ENCODE results near the gene IGSF21.

DNA sequence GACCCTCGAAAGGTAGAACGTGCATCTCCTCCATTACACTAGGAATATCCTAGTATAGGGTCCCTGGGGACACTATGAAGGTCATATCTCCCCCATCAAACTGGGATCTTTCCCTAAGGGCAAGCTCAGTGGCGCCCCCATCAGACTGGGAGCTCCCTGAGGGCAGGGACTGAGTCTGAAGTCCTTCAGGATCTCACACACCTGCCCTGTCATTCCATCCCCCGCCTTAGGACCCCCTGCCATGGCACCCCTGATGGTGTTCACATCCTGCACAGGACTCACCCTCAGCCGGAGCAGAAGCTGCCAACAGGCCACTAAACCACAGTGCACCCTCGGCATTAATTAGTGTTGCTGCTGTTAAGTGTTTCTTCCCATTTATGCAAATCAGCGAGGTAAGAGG lies 50.4 kb downstream of the IGSF21 start:
- TF ChIP-seq, protein P1, sequence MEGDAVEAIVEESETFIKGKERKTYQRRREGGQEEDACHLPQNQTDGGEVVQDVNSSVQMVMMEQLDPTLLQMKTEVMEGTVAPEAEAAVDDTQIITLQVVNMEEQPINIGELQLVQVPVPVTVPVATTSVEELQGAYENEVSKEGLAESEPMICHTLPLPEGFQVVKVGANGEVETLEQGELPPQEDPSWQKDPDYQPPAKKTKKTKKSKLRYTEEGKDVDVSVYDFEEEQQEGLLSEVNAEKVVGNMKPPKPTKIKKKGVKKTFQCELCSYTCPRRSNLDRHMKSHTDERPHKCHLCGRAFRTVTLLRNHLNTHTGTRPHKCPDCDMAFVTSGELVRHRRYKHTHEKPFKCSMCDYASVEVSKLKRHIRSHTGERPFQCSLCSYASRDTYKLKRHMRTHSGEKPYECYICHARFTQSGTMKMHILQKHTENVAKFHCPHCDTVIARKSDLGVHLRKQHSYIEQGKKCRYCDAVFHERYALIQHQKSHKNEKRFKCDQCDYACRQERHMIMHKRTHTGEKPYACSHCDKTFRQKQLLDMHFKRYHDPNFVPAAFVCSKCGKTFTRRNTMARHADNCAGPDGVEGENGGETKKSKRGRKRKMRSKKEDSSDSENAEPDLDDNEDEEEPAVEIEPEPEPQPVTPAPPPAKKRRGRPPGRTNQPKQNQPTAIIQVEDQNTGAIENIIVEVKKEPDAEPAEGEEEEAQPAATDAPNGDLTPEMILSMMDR (IDR thresholded peaks at IDR 0.05): no peak
- no peak for TF ChIP-seq POLR2A (IDR thresholded peaks at IDR 0.05)
- no peak for TF ChIP-seq EP300 (IDR thresholded peaks at IDR 0.05)

All from tibial nerve (tissue), 4 donors.